Measurements from ENCODE around the gene IQGAP1.
A peak's percentile ranks its signal among the peaks of the same experiment; 100 is the strongest.
"Not testable (repeated sequence)": the region's sequence is repeated elsewhere in the genome, so short reads cannot be mapped to it uniquely, and the experiment has no call there.

The IQGAP1 gene

GRCh38 chr15:90367576-90367975 lies 20.5 kb upstream of the IQGAP1 start:
- FAIRE-seq = no peak

GRCh38 chr15:90375071-90375470 lies 13.0 kb upstream of the IQGAP1 start:
- no peak for FAIRE-seq

- no peak for FAIRE-seq
These were observed 11.3 kb upstream of the IQGAP1 start for GRCh38 chr15:90376789-90377188.

- no peak for FAIRE-seq
These were observed 8.8 kb upstream of the IQGAP1 start for GRCh38 chr15:90379263-90379662.

- no peak for FAIRE-seq
These were observed 6.5 kb upstream of the IQGAP1 start for GRCh38 chr15:90381515-90381914.

GRCh38 chr15:90382320-90382719 lies 5.7 kb upstream of the IQGAP1 start:
- FAIRE-seq = no peak

GRCh38 chr15:90386221-90386620 lies 1.8 kb upstream of the IQGAP1 start:
- no peak for FAIRE-seq

GRCh38 chr15:90388462-90389380 lies 679 bp downstream of the IQGAP1 start:
- FAIRE-seq = no peak

GRCh38 chr15:90389513-90389912 lies 1.5 kb downstream of the IQGAP1 start:
- no peak for FAIRE-seq

- no peak for FAIRE-seq
These were observed 5.0 kb downstream of the IQGAP1 start for GRCh38 chr15:90393040-90393439.

GRCh38 chr15:90394074-90394473 lies 6.0 kb downstream of the IQGAP1 start:
- FAIRE-seq = no peak

GRCh38 chr15:90394748-90395442 lies 6.9 kb downstream of the IQGAP1 start:
- no peak for FAIRE-seq

- no peak for FAIRE-seq
These were observed 8.3 kb downstream of the IQGAP1 start for GRCh38 chr15:90396321-90396720.

- FAIRE-seq = no peak
These were observed 12.1 kb downstream of the IQGAP1 start for GRCh38 chr15:90400005-90400758.

GRCh38 chr15:90400759-90401314 lies 12.8 kb downstream of the IQGAP1 start:
- no peak for FAIRE-seq

- FAIRE-seq = no peak
These were observed 13.5 kb downstream of the IQGAP1 start for GRCh38 chr15:90401495-90401894.

- peak; percentile 23 for FAIRE-seq
These were observed 14.2 kb downstream of the IQGAP1 start for GRCh38 chr15:90402223-90402622.

- no peak for FAIRE-seq
These were observed 14.7 kb downstream of the IQGAP1 start for GRCh38 chr15:90402767-90403166.

- FAIRE-seq = no peak
These were observed 17.1 kb downstream of the IQGAP1 start for GRCh38 chr15:90405055-90405607.

GRCh38 chr15:90407336-90407735 lies 19.3 kb downstream of the IQGAP1 start:
- FAIRE-seq = no peak

GRCh38 chr15:90407871-90408317 lies 19.9 kb downstream of the IQGAP1 start:
- no peak for FAIRE-seq

- no peak for FAIRE-seq
These were observed 20.6 kb downstream of the IQGAP1 start for GRCh38 chr15:90408657-90409056.

- not testable (repeated sequence) for FAIRE-seq
These were observed 21.5 kb downstream of the IQGAP1 start for GRCh38 chr15:90409587-90409986.

Measured in A204.1 (cell line).